Stimulated activated CD4-positive, alpha-beta T cell treated with anti-CD3 and anti-CD28 coated beads, Interleukin-1b, Interleukin-23, amount 100 ng/mL, for 4 hours (primary cell): Measurements from ENCODE around the gene PXK.
"Not testable (repeated sequence)": the region's sequence is repeated elsewhere in the genome, so short reads cannot be mapped to it uniquely, and the experiment has no call there.

Experiments
- DNase-seq, 2 donors: peaks; one replicate each; pipeline ENCODE4 v3.0.0-alpha.2; 2020; ENCODE audit warnings: low read depth in 2 of 2

Gene PXK

DNA sequence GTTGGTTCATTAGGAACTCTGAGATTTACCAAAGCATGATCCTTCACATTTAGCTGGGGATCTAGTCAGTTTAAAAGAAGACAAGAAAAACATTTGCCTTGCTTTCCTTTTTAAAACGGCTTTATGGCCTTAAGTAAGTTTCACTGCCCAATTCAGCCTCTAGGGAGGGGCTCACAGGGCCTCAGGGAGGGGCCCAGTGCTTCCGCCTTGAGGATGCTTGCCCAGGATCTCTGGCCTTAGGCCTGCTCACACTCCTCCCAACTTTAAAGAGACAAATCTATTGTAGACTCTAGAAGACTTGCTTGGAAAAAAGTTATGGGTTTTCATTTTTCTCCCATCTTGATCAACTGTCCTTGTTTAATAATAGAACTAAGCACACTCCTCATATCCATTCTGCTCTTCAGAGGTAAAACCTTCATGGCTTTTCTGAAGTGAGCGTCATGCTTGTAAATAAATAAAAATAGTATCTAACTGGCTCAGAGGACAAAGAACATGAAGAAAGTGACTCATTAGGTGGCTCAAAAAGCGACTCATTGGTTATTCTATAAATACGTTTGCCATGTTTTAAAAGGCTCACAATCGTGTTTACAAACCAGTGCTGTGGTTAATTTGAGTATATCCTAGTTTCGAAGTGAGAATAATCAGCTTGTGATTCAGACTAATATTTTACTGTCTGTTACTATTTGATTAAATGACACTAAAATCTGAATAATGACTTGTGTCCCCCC is 87.3 kb downstream of the PXK start:
- DNase-seq, result no peak

DNA sequence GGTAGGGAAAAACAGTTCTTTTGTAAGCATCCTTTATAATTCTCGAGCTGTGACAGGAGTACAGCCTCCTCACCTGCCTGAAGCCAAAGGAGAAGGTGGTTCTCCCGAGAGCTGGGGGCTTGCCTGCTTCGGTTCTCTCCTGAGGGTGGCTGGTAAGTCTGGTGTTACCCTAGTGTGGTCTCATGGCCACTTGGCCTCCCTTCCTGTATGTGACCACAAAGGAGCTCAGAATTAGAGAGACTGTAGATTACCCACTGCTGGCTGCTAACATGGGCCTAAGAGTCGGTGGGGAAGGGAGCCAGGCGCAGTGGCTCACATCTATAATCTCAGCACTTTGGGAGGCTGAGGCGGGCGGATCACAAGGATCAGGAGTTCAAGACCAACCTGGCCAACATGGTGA is 88.3 kb downstream of the PXK start:
- no peak for DNase-seq

- no peak for DNase-seq
Measured at GRCh38 chr3:58422756-58423325, 90.1 kb downstream of the PXK start.

DNA sequence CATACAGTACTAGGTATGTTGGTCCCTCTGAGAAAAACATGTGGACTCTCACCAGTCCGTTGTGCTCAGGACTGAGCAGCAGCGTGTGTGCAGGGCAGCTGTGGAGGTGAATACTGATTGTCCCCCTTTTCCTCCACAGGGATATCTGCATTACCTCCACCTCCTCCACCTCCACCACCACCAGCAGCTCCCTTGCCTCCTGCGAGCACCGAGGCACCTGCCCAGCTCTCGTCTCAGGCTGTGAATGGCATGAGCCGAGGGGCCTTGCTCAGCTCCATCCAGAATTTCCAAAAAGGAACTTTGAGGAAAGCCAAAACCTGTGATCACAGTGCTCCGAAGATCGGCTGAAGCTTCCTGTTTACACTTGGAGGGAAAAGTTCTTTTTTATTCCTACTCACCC is 91.9 kb downstream of the PXK start:
- DNase-seq, result no peak

GRCh38 chr3:58425782-58426181 is 93.1 kb downstream of the PXK start:
- DNase-seq, result no peak

DNA sequence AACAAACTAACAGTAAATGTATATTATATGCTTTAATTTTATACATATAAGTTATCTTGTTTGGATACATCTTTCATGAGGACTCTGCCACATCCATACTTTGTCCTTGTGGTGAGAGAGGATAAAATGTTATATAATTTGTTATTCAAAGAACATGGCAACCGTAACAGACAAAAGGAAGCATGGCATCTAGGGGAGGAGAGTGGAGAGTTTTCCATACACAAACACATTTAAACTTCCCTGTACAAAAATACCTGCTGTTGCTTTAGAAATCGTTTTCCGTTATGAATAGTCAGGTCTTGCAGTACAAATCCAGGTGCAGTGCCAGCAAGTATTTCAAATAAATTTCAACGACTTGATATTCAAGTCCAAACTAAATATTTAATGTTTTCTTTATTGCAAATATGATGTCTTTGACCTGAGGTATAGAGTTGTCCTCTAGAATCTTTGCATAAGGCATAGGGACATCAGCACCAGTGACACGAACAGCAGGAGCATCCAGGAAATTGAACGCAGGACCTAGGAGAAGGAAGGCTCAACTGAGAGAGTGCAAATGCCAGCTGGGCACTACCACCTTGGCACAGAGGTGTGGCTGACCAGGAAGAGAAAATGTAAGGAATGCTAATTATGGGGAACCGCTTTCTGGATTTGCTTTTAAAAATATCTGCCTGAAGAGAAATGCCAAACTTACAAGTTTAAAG is 95.1 kb downstream of the PXK start:
- DNase-seq, result no peak

GRCh38 chr3:58429657-58430056 is 97.0 kb downstream of the PXK start:
- no peak for DNase-seq

GRCh38 chr3:58432905-58433304 is 100.2 kb downstream of the PXK start:
- no peak for DNase-seq

DNA sequence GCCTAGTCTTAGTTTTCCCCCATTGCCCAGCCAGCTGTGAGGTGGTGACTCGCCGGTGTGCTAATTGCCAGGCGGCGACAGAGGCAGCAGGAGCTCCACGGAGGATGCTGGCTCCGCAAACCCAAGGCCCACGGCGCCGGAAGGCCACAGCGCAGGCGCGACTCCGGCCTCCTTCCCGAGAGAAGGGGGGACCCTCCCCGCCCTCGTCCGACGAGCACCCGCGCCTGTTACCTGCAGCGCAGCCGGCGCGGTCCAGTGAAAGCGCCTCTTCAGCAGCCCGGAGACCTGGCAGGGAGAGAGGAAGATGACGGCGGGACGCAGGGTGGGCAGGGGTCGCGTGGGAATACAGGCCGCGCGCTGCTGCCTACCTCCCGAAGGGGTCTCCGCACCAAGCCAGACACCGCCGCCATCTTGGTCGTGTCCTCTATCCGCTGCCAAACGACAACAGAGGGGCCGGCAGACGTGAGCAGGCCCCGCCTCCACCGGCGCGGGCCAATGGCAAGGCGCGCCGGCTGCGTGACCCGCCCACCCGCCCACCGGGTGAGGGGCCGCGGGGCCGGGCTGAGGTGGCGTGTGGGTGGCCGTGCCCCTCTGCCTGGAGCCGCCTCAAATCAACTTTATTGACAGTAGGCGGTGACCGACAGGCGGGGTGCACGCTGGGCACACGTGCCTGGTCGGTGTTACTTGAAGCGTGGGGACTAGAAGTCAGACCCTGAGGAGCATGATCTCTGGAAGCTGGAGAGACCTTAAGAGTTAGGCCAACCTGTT is 100.9 kb downstream of the PXK start, which contains the start of gene PDHB:
TSS of gene PDHB (minus strand) at position 433 of the 768 bp plus-strand sequence. CDS start at position 410, 23 bp downstream.
- DNase-seq, result peak; percentile 77 to 84

GRCh38 chr3:58434168-58434504 is 101.4 kb downstream of the PXK start:
- no peak for DNase-seq

- DNase-seq, result no peak
Measured at GRCh38 chr3:58434511-58434910, 101.8 kb downstream of the PXK start.

DNA sequence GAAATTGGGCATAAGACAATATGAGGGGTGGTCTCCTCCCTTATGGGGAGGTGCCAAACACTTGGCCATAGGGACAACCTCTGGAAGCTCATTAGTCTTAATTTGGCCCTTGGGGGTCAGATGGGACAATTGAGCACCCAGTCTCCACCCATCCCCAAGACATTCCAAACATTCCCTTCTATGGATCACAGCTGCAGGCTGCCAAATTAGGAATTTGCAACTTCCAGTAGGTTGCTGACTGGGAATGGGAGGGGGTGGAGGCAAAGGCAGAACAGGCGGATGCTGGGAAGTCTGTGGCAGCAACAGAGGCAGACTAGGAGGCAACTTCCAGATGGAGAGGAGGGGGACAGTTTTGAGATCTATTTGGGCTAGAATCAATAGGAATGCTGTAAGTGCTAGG is 102.3 kb downstream of the PXK start:
- DNase-seq, result no peak

DNA sequence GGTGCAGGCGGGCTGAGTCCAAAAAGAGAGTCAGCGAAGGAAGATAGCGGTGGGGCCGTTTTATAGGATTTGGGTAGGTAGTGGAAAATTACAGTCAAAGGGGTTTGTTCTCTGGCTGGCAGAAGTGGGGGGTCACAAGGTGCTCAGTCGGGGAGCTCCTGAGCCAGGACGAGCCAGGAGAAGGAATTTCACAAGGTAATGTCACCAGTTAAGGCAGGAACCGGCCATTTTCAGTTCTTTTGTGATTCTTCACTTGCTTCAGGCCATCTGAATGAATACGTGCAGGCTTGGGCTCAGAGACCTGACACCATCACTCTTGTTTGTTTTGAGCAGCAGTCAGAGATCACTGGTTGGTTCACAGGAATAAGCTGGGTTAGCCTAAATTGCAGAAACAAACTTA is 104.6 kb downstream of the PXK start:
- not testable (repeated sequence) for DNase-seq

DNA sequence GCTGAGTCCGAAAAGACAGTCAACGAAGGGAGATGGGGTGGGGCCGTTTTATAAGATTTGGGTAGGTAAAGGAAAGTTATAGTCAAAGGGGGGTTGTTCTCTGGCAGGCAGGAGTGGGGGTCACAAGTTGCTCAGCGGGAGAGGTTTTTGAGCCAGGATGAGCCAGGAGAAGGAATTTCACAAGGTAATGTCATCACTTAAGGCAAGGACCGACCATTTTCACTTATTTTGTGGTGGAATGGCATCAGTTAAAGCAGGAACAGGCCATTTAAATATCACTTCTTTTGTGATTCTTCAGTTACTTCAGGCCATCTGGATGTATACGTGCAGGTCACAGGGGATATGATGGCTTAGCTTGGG is 108.3 kb downstream of the PXK start:
- DNase-seq, result not testable (repeated sequence)

DNA sequence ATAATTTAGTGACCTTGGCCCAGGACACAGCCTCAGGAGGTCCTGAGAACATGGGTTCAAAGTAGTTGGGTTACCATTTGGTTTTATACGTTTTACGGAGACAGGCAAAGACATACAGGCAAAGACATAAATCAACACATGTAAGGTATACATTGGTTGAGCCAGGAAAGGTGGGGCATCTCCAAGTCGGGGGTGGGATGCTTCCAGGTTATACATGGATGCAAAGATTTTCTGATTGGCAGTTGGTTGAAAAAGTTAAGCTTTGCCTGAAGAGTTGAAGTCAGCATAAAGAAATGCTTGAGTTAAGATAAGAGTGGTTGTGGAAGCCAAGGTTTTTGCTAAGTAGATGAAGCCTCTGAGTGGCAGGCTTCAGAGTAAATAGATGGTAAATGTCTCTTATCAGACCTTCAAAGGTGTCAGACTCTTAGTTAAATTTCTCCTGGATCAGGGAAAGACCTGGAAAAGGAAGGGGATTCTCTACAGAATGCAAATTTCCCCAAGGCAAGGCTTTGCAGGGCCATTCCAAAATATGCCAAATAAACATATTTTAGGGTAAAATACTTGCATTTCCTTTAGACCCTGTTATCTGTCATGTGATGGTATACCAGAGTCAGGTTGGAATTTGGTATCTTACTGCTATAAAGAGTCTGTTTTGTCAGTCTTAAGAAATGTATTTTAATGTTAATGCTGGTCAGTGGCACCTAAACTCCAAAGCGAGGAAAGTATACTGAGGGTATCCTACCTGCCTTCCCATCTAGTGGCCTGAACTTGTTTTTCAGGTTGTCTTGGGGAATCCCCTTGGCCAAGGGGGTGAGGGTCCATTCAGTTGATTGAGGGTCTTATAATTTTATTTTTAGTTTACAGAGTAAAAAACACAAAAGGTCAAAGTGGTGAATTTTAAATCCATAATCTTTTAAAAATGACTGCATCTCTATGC is 109.1 kb downstream of the PXK start:
- no peak for DNase-seq

GRCh38 chr3:58452176-58452575 is 119.5 kb downstream of the PXK start:
- no peak for DNase-seq

DNA sequence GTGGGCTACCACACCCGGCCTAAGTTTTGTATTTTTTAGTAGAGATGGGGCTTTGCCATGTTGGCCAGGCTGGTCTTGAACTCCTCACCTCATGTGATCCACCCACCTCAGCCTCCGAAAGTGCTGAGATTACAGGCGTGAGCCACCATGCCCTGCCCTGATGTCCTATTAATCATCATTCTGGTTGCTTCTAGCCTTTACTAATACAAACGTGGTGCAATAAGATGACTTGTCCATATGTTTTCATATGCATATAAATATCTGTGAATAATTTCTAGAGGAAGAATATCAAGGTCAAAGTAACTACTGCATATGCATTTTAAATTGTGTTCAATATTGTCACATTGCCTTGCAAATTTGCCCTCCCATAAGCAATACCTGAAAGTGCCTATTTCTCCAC is 126.5 kb downstream of the PXK start:
- DNase-seq, result no peak

GRCh38 chr3:58462829-58463180 is 130.1 kb downstream of the PXK start:
- DNase-seq, result no peak

DNA sequence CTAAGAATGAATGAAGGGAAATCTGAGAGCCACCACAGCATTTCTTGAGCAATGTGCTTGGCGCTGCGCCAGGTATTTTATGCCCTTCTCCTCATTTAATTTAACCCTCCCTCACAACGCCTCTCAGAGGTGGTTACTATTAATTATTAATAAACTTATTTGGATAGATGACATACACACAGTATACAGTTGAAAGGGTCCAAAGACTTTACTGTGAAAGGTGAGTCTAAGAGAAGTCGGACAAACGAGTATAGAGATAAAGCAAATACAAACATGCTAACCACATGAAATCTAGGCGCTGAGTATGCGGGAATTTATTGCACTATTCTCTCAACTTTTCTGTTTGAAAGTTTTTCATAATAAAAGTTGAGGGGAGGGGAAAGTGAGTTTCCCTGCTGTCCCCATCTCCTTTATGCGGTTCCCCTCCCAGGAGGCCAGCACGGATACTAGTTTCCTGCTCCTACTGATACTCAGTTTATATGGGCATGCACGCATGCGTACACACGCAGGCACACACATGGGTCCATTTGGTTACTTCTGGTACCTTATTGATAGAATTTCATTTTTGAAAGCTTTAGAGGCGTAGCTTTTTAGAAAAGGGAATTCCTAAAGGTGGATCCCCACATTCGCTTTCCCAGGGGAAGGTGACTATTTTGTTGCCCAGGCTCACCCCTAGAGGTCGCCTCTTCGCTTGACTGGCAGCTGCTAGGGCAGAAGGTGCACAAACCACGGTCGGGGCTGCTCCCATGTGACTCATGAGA is 130.7 kb downstream of the PXK start:
- peak; percentile 63 to 65 for DNase-seq

DNA sequence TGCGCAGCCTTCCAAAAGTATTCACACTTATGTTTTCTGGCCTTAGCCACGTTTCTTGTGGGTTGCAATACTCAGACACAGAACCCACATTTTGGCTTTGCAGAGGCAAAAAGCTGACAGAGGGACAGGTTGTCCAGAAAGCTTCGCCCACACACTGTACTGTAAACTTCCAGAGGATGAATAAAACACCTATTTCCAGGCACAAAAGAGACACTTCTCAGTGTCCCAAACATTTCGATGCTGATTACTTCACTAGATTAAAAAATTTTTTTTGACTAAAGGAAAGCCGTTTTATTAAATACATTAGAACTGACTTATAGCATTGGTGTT is 131.2 kb downstream of the PXK start:
- no peak for DNase-seq

- DNase-seq, result no peak
Measured at GRCh38 chr3:58464866-58465265, 132.2 kb downstream of the PXK start.
